Stimulated activated CD8-positive, alpha-beta memory T cell treated with anti-CD3 and anti-CD28 coated beads, Interleukin-7, amount 100 ng/mL, for 1 hour (primary cell): ENCODE measurements around the gene PCDHB14.
"Not testable (repeated sequence)": the region's sequence is repeated elsewhere in the genome, so short reads cannot be mapped to it uniquely, and the experiment has no call there.

Experiments
- DNase-seq, 2 donors: peaks; one replicate each; pipeline ENCODE4 v3.0.0-alpha.2; 2020; ENCODE audit warnings: low read depth in 2 of 2

Gene PCDHB14

GRCh38 chr5:141223112-141223783 is at the start of gene PCDHB14:
TSS of gene PCDHB14 (plus strand) at chr5:141223343. CDS start at chr5:141223506, 163 bp downstream.
- DNase-seq = no peak

GRCh38 chr5:141174291-141175104 is 48.6 kb upstream of the PCDHB14 start:
- DNase-seq = not testable (repeated sequence)

GRCh38 chr5:141175933-141176332 is 47.2 kb upstream of the PCDHB14 start:
- DNase-seq = no peak

GRCh38 chr5:141177577-141178191 is 45.5 kb upstream of the PCDHB14 start, which contains the start of gene PCDHB8:
TSS of gene PCDHB8 (plus strand) at chr5:141177790. CDS start at chr5:141178035, 245 bp downstream.
- not testable (repeated sequence) for DNase-seq

DNA sequence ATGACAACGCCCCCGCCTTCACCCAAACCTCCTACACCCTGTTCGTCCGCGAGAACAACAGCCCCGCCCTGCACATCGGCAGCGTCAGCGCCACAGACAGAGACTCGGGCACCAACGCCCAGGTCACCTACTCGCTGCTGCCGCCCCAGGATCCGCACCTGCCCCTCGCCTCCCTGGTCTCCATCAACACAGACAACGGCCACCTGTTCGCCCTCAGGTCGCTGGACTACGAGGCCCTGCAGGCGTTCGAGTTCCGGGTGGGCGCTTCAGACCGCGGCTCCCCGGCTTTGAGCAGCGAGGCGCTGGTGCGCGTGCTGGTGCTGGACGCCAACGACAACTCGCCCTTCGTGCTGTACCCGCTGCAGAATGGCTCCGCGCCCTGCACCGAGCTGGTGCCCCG is 43.8 kb upstream of the PCDHB14 start:
- not testable (repeated sequence) for DNase-seq

- not testable (repeated sequence) for DNase-seq
Observed at GRCh38 chr5:141179876-141180275, 43.3 kb upstream of the PCDHB14 start.

GRCh38 chr5:141180313-141180712 is 42.8 kb upstream of the PCDHB14 start:
- no peak for DNase-seq

- no peak for DNase-seq
Observed at GRCh38 chr5:141182248-141182647, 40.9 kb upstream of the PCDHB14 start, which contains the start of gene PCDHB16. TSS of gene PCDHB16 (plus strand) at chr5:141182387. CDS start at chr5:141182560, 173 bp downstream.

DNA sequence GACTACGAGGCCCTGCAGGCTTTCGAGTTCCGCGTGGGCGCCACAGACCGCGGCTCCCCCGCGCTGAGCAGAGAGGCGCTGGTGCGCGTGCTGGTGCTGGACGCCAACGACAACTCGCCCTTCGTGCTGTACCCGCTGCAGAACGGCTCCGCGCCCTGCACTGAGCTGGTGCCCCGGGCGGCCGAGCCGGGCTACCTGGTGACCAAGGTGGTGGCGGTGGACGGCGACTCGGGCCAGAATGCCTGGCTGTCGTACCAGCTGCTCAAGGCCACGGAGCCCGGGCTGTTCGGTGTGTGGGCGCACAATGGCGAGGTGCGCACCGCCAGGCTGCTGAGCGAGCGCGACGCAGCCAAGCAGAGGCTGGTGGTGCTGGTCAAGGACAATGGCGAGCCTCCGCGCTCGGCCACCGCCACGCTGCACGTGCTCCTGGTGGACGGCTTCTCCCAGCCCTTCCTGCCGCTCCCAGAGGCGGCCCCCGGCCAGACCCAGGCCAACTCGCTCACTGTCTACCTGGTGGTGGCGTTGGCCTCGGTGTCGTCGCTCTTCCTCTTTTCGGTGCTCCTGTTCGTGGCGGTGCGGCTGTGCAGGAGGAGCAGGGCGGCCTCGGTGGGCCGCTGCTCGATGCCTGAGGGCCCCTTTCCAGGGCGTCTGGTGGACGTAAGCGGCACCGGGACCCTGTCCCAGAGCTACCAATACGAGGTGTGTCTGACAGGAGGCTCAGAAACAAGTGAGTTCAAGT is 38.9 kb upstream of the PCDHB14 start:
- not testable (repeated sequence) for DNase-seq

DNA sequence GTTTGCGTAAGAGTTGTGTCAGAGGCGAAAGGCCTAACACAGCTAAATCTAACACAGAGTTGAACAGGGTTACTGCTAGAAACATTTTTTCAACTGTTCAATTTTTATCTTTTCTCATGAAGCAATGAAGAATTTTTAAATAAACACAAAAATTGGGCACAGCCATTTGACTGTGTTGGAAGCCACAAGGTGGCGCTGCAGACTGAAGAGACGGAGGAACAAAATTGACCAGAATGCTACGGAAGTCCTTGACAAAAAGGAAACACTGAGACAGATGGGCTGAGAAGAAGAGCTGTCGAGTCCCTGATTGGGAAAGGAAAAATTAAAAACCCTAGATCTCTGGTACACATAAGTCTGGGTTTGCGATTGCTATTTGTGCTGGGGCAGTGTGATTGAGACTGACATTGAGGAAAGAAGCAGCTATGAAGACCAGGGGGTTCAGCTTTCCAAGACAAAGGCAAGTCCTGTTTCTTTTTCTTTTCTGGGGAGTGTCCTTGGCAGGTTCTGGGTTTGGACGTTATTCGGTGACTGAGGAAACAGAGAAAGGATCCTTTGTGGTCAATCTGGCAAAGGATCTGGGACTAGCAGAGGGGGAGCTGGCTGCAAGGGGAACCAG is 36.1 kb upstream of the PCDHB14 start, which contains the start of gene PCDHB9:
PCDHB9 (plus strand) TSS at position 265 of the 616 bp plus-strand sequence; CDS start at position 423, 158 bp downstream.
- DNase-seq = no peak

GRCh38 chr5:141188682-141189081 is 34.5 kb upstream of the PCDHB14 start:
- DNase-seq = not testable (repeated sequence)

GRCh38 chr5:141189131-141189530 is 34.0 kb upstream of the PCDHB14 start:
- DNase-seq = not testable (repeated sequence)

- DNase-seq = no peak
Observed at GRCh38 chr5:141192110-141192725, 30.9 kb upstream of the PCDHB14 start, which contains the start of gene PCDHB10. TSS of gene PCDHB10 (plus strand) at chr5:141192353. CDS start at chr5:141192553, 200 bp downstream.

DNA sequence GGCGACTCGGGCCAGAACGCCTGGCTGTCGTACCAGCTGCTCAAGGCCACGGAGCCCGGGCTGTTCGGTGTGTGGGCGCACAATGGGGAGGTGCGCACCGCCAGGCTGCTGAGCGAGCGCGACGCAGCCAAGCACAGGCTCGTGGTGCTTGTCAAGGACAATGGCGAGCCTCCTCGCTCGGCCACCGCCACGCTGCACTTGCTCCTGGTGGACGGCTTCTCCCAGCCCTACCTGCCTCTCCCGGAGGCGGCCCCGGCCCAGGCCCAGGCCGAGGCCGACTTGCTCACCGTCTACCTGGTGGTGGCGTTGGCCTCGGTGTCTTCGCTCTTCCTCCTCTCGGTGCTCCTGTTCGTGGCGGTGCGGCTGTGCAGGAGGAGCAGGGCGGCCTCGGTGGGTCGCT is 28.8 kb upstream of the PCDHB14 start:
- DNase-seq = not testable (repeated sequence)

DNA sequence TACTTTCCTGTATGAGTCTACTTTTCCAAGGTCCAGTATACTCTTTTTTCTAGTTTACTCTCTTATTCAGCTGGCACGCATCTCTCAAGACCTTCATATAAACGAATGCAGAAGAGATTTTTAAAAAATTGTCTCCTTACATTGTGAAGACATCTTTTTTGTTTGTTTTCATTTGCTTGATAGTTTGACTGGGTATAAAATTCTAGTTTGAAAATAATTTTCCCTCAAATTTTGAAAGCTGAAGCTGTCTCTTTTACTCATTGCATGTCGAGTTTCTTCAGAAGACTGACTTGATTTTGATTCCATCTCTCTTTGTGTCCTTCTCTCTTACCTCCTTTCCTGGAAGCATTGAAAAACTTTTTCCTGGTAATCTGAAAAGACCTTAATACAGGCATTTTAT is 26.8 kb upstream of the PCDHB14 start:
- no peak for DNase-seq

GRCh38 chr5:141199359-141200235 is 23.5 kb upstream of the PCDHB14 start, which contains the start of gene PCDHB11:
TSS of gene PCDHB11 (plus strand) at chr5:141199627. CDS start at chr5:141199775, 148 bp downstream.
- DNase-seq = no peak

DNA sequence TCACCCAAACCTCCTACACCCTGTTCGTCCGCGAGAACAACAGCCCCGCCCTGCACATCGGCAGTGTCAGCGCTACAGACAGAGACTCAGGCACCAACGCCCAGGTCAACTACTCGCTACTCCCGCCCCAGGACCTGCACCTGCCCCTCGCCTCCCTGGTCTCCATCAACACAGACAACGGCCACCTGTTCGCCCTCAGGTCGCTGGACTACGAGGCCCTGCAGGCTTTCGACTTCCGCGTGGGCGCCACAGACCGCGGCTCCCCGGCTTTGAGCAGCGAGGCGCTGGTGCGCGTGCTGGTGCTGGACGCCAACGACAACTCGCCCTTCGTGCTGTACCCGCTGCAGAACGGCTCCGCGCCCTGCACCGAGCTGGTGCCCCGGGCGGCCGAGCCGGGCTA is 22.0 kb upstream of the PCDHB14 start:
- not testable (repeated sequence) for DNase-seq

GRCh38 chr5:141201646-141202045 is 21.5 kb upstream of the PCDHB14 start:
- not testable (repeated sequence) for DNase-seq

DNA sequence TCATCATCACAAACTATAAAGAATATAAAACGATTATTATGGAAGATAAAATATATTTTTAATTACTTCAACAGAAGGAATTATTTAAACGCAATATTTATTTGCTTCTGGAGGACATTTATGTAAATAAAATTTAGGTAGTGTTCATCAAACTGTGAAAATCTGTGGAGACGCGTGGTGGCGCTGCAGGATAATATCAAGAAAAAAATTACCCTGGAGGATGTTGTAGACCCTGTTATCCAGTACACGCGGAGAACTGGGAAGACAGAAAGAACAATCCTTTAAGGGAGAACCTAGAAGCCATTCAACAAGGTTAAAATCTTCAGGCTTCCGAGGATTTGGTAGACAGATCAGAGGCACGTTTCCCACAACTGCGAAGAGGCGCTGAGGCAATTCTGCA is 14.7 kb upstream of the PCDHB14 start, which contains the start of gene PCDHB12:
PCDHB12 (plus strand) TSS at position 242 of the 400 bp plus-strand sequence. CDS start 189 bp downstream, outside the sequence.
- DNase-seq = no peak
